ENCODE data around the gene GGTLC2. TPM values are rescaled to one million over a fixed set of nuclear protein-coding genes. Genes with fewer than 3 reads are reported as not detected.
A peak's percentile ranks its signal among the peaks of the same experiment; 100 is the strongest.
"Not testable (repeated sequence)": the region's sequence is repeated elsewhere in the genome, so short reads cannot be mapped to it uniquely, and the experiment has no call there.

Gene GGTLC2
- total RNA-seq, 2 donors from 2014 or later, result not detected

DNA sequence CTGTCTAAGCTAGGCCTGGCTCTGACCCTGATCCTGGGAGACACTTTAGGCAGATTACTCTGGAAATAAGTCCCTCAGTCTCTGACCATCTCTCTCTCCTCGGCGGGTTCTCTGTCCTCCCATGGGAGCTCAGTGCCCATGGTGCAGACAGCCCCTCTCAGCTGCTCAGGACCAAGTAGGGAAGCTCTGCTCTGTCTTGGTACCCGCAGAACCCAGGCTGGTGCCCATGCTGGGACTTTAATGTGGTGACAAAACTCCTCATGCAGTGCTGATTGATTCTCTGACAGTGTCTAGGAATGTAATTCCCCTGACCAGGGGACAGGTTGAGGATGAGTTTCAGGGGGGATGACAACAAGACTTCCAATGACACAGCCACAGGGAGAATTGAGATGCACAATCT lies 30.3 kb upstream of the GGTLC2 start:
- DNase-seq (no peak), ATAC-seq (no peak)
- no peaks in the 10 kb centered on the region for H3K4me1 ChIP-seq
- no peak for TF ChIP-seq POLR2A (IDR thresholded peaks at IDR 0.05)
- TF ChIP-seq, protein P1, sequence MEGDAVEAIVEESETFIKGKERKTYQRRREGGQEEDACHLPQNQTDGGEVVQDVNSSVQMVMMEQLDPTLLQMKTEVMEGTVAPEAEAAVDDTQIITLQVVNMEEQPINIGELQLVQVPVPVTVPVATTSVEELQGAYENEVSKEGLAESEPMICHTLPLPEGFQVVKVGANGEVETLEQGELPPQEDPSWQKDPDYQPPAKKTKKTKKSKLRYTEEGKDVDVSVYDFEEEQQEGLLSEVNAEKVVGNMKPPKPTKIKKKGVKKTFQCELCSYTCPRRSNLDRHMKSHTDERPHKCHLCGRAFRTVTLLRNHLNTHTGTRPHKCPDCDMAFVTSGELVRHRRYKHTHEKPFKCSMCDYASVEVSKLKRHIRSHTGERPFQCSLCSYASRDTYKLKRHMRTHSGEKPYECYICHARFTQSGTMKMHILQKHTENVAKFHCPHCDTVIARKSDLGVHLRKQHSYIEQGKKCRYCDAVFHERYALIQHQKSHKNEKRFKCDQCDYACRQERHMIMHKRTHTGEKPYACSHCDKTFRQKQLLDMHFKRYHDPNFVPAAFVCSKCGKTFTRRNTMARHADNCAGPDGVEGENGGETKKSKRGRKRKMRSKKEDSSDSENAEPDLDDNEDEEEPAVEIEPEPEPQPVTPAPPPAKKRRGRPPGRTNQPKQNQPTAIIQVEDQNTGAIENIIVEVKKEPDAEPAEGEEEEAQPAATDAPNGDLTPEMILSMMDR (IDR thresholded peaks at IDR 0.05), result no peak
- no peaks in the 10 kb centered on the region for H3K27me3 ChIP-seq
- intact Hi-C loops (cut with DNase I), result no loop called here
- H3K4me3 ChIP-seq, result no peak overlapping the region
- WGBS, 2 donors, result 47 to 58% methylated on average over 3 of the region's 3 CpGs
- H3K9me3 ChIP-seq, result no peaks in the 10 kb centered on the region
- H3K36me3 ChIP-seq (replicated peaks in 1 of 2; ENCODE audit: insufficient read depth in 1 of 2, low read depth in 2 of 2), result no peaks in the 10 kb centered on the region
- no peak overlapping the region for H3K27ac ChIP-seq

DNA sequence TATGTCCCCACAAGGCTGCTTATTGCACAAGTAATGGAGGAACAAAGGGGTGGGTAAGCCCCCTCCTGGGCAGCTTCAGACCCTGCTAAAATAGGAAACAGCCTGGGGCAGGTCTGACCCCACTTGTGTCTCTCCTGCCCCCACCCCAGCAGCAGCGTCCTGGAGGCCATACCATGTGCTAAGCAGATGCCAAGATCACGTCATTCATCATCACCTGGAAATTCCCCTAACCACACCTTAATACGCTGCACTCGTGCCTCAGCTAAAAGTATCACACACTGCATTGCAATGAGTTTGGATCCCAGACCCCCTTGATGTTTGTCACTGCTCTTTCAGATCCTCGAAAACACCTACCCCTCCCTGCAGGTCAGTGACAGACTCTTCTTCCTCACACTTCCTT lies 27.8 kb upstream of the GGTLC2 start:
- TF ChIP-seq POLR2A (IDR thresholded peaks at IDR 0.05), result no peak
- TF ChIP-seq, protein P1 (IDR thresholded peaks at IDR 0.05), result no peak
- Histone ChIP-seq H3K27ac (no peak overlapping the region), H3K36me3 (replicated peaks in 1 of 2; ENCODE audit: insufficient read depth in 1 of 2, low read depth in 2 of 2) (no peaks in the 10 kb centered on the region), H3K9me3 (no peaks in the 10 kb centered on the region), H3K4me1 (no peaks in the 10 kb centered on the region), H3K4me3 (no peak overlapping the region), H3K27me3 (no peaks in the 10 kb centered on the region)
- intact Hi-C loops (cut with DNase I), result no loop called here
- no peak for ATAC-seq
- DNase-seq, result peak in 1 of 4 donors; percentile 26
- WGBS, 2 donors, result 20 to 23% methylated on average over 5 of the region's 5 CpGs

DNA sequence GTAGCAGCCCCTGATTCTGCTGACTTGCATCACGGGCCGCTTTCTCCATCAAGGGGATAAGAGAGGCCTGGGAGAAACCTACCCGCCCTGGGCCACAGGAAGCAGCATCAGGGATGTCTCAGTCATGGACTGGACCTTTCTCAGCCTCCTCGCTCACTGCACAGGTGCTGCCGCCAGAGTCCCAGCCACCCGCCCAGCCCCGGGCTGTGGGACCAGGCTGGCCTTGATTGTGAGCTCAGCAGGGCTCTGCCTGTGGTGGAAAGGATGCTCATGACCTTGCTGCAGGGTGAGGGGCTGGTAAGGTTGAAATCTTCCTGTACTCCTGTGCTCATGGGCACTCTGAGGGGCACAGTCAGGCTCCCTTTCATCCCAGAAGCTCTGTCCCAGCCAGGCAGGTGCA lies 26.0 kb upstream of the GGTLC2 start:
- intact Hi-C loops (cut with DNase I), result no loop called here
- ATAC-seq, result no peak
- no peak for DNase-seq
- TF ChIP-seq, protein P1 (IDR thresholded peaks at IDR 0.05), result no peak
- TF ChIP-seq POLR2A (IDR thresholded peaks at IDR 0.05), result no peak
- Histone ChIP-seq H3K27ac (no peak overlapping the region), H3K27me3 (no peaks in the 10 kb centered on the region), H3K4me1 (no peaks in the 10 kb centered on the region), H3K9me3 (no peaks in the 10 kb centered on the region), H3K4me3 (no peak overlapping the region), H3K36me3 (replicated peaks in 1 of 2; ENCODE audit: insufficient read depth in 1 of 2, low read depth in 2 of 2) (no peaks in the 10 kb centered on the region)
- 78 to 81% methylated on average over 7 of the region's 7 CpGs for WGBS, 2 donors

DNA sequence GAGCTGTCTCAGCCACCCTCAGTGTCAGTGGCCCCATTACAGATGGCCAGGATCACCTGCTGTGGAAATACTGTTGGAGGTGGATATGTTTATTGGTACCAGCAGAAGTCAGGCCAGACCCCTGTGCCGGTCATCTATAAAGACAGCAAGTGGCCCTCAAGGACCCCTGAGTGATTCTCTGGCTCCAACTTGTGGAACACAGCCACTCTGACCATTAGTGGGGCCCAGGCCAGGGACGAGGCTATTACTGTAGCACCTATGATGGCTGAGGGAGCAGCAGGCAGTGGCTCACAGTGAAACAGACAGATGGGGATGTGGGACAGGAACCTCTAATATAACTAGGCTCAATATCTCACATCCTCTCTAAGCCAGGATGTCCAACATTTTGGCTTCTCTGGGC lies 25.5 kb upstream of the GGTLC2 start:
- no peak for ATAC-seq
- Histone ChIP-seq H3K27ac (no peak overlapping the region), H3K4me1 (no peaks in the 10 kb centered on the region), H3K27me3 (no peaks in the 10 kb centered on the region), H3K9me3 (no peaks in the 10 kb centered on the region), H3K4me3 (no peak overlapping the region), H3K36me3 (replicated peaks in 1 of 2; ENCODE audit: insufficient read depth in 1 of 2, low read depth in 2 of 2) (no peaks in the 10 kb centered on the region)
- no peak for DNase-seq
- TF ChIP-seq, protein P1 (IDR thresholded peaks at IDR 0.05), result no peak
- no peak for TF ChIP-seq POLR2A (IDR thresholded peaks at IDR 0.05)
- 75 to 83% methylated on average over 1 to 2 of the region's 2 CpGs for WGBS, 2 donors
- intact Hi-C loops (cut with DNase I), result no loop called here

DNA sequence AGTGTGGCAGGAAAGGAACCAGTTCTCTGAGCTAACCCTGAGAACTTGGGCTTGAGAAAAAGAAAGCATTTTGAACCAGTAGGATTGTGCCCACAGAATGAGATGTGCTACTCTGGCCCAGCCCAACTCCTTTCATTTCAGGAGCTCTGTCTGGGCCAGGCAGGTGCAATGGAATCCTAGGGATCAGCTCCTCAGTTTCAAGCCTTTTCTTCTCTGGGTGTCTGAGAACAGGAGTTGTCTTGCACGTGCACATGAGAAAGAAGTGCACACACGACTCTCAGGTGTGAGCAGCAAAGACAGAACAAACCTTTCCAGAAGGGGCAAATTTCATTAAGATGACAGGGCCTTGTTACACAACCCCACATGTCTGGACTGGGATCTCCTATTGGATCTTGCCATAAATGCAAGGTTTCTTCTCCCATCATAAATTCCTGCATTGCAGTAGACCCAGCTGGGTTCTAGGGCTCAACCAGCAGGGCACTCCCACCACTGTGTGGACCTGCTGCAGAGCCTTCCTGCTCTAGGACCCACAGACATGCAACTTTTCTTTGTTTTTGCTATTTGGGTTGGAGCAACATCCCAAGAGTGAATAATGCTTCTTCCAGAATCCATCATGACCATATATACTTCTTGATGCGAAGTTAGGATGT lies 24.5 kb upstream of the GGTLC2 start:
- WGBS, 2 donors, result 39 to 47% methylated on average over 3 of the region's 3 CpGs
- H3K4me3 ChIP-seq, result no peak overlapping the region
- no peak overlapping the region for H3K27ac ChIP-seq
- no peak for DNase-seq
- intact Hi-C loops (cut with DNase I), result no loop called here
- no peaks in the 10 kb centered on the region for H3K4me1 ChIP-seq
- no peaks in the 10 kb centered on the region for H3K36me3 ChIP-seq (replicated peaks in 1 of 2; ENCODE audit: insufficient read depth in 1 of 2, low read depth in 2 of 2)
- no peak for TF ChIP-seq POLR2A (IDR thresholded peaks at IDR 0.05)
- TF ChIP-seq, protein P1 (IDR thresholded peaks at IDR 0.05), result no peak
- ATAC-seq, result no peak
- H3K9me3 ChIP-seq, result no peaks in the 10 kb centered on the region
- no peaks in the 10 kb centered on the region for H3K27me3 ChIP-seq

GRCh38 chr22:22628546-22629495 lies 15.6 kb upstream of the GGTLC2 start:
- intact Hi-C loops (cut with DNase I); H3K27me3 ChIP-seq; ATAC-seq; H3K27ac ChIP-seq; DNase-seq; H3K4me1 ChIP-seq; H3K4me3 ChIP-seq; H3K36me3 ChIP-seq (replicated peaks in 1 of 2; ENCODE audit: insufficient read depth in 1 of 2, low read depth in 2 of 2); H3K9me3 ChIP-seq: not testable (repeated sequence)
- WGBS, 2 donors, result 51 to 56% methylated on average over 3 to 11 of the region's 18 CpGs

GRCh38 chr22:22631223-22631652 lies 13.2 kb upstream of the GGTLC2 start:
- H3K4me1 ChIP-seq; H3K27me3 ChIP-seq; H3K27ac ChIP-seq; DNase-seq; H3K36me3 ChIP-seq (replicated peaks in 1 of 2; ENCODE audit: insufficient read depth in 1 of 2, low read depth in 2 of 2); H3K4me3 ChIP-seq; H3K9me3 ChIP-seq; ATAC-seq; intact Hi-C loops (cut with DNase I): not testable (repeated sequence)
- WGBS, 2 donors, result 40 to 50% methylated on average over 2 to 5 of the region's 7 CpGs

Data from body of pancreas (tissue), 4 donors.